Inferior parietal cortex (tissue), 1 donor: ENCODE measurements around the gene CHCHD6.

Source experiments
- DNase-seq: peaks from one replicate; pipeline ENCODE4 v3.0.0-alpha.2; 2016; ENCODE audit errors: extremely low spot score

The CHCHD6 gene

DNA sequence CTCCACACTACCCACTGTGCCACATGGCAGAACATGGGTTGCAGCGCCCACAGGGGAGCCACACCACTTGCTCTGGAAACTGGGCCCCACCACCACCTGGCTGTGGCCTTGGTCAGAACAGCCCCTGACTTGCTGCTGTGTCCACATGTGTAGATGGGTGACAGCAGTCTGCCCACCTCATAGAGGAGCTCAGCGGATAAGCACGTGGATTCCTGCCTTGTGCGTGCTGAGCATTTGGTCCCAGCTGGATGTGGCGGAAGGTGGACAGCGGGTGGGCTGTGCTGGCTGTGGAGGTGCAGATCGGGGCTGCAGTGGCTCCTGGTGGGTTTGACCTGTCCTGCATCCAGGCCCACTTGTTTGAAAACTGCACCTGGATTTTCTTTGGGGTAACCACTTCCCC is 272.9 kb downstream of the CHCHD6 start:
- no peak for DNase-seq

DNA sequence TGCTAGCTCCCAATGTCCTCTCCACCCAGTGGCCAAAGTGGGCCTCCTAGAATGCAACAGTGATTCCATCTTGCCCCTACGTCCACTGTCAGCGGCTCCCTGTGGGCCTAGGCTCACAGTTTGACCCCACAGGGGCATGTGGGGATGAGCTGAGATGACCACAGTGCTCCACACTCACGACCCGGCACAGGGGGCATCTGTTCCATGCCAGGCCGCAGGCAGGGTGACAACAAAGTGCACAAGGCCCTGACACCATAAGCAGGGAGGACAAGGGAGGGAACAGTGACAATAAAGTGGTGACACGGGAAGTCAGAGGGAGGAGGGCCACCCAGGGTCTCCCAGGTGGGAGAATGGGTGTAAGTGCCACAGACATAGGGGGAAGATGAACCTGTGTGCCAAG is 273.8 kb downstream of the CHCHD6 start:
- no peak for DNase-seq

DNA sequence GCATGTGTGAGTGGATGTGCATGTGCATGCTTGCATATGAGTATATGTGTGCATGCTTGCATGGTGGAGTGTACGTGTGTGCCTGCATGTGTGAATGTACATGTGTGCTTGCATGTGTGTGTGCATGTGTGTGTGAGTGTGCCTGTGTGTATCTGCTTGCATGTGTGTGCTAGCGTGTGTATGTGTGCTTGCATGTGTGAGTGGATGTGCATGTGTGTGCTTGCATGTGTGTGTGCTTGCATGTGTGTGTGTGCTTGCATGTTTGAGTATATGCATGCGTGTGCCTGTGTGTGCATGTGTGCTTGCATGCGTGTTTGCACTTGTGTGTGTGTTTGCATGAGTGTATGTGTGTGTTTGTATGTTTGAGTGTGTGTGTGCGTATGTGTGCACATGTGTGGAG is 274.3 kb downstream of the CHCHD6 start:
- no peak for DNase-seq

GRCh38 chr3:126979046-126979628 is 275.1 kb downstream of the CHCHD6 start:
- DNase-seq: no peak

GRCh38 chr3:126980266-126980811 is 276.3 kb downstream of the CHCHD6 start:
- no peak for DNase-seq

- no peak for DNase-seq
Measured at GRCh38 chr3:126982126-126982470, 278.1 kb downstream of the CHCHD6 start.

DNA sequence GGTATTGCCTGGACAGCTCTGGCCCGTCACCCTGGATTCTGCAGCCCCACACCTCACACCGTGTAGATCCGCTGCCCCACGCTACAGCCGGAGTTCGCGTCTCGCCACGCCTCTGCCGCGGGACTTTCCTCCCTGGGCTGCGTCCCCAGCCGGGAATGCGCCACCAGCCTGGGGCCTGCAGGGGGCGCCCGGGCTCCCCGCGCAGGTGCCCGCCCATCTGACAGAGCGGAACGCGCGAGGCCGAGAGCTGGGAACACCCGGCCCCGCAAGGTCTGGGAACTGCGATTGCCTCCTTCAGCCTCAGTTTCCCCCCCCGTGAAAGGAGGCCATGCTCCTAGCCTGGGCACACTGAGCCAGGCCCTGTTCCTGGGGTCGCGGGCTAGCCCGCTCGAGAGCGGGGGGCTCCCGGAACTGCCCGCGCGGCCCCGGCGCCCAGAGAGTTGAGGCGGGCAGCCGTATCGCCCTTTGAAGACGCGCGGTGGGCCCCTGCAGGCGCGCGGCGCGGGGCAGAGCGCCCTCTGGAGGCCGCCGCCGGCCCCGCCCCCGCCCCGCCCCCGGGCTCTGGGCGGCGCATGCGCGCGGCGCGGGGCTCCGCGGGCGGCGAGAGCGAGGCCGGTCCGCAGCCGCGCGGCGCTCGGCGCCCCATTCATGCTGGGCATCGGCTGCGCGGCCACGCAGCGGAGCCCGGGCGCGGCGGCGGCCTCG is 278.6 kb downstream of the CHCHD6 start, which contains the start of gene PLXNA1:
TSS of gene PLXNA1 (plus strand) at position 645 of the 705 bp plus-strand sequence. CDS start 5,479 bp downstream, outside the sequence.
- DNase-seq: peak; percentile 58

DNA sequence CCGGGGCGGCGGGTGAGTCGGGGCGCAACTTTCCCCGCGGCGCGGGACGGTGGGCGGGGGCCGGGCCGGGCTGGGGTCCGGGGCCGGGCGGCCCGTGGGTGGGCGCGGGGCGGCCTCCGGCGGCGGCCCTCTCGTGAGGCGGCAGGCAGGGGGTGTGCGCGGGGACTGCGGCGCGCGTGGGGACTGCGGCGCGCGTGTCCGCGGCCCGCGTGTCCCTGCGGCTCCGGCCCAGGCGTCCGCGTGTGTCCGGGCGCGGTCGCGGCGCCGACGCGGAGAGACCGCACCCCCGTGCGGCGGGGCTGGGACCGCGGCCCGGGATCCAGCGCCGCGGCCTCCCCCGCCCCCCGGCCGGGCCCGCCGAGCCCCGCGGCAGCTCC is 279.2 kb downstream of the CHCHD6 start:
- no peak for DNase-seq

GRCh38 chr3:126983653-126984390 is 279.8 kb downstream of the CHCHD6 start:
- no peak for DNase-seq

GRCh38 chr3:126984391-126985131 is 280.5 kb downstream of the CHCHD6 start:
- no peak for DNase-seq

DNA sequence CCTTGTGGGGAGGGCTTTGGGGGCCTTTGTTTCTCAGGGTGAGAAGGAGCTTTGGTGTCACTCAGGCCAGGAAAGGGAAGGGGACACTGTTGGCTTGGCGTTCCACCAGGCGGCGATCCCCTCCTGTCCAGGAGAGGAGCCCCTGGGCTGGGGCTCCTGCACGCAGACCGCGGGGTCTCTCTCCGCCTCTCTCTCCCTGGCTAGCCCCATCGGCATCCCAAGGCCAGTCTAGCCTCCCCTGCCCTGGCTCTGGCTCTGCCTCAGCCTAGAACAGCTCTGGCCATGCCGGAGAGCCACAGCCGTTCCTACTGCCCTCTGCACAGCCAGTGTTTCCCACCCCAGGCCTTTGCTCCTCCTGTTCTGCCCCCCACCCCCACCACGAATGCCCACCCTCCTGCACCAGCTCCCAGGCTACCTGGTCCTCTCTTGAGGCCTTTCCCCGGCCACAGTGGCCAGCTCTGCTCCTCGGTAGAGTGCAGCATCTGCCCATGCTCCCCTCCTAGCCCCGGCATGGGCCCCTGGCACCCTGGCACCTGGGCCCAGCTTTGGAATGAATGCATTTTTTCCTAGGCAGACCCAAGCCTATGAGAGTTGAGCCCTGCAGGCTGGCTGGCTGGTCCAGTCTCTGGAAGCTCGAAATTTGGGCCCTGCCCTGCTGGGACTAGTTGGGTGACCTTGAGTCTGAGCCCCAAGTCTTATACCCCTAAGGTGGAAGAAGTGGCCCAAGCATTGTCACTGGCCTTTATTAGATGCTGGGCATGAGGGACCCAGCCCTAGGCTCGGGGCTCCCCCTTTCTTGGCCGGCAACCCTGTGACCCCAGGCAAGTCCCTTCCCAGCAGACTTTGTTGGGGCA is 281.3 kb downstream of the CHCHD6 start:
- DNase-seq: no peak

DNA sequence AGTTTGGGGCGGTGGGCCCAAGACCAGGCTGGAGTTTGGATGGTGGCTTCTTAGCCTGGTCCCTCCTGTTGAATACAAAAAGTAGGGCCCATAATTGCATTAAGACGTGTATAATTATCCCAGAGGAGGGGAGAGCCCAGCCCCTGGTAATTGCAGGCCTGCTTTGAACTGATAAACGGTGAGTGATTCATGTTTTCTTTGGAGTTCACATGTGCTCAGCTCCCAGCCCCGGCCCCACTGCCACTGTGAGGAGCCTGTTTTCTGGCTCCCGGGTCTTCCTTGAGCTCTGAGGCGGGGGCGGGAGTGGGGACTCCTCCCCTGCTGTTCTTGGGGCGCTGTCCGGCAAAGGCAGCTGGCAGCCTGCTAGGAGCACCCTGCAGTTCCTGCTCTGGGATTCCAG is 282.0 kb downstream of the CHCHD6 start:
- no peak for DNase-seq

DNA sequence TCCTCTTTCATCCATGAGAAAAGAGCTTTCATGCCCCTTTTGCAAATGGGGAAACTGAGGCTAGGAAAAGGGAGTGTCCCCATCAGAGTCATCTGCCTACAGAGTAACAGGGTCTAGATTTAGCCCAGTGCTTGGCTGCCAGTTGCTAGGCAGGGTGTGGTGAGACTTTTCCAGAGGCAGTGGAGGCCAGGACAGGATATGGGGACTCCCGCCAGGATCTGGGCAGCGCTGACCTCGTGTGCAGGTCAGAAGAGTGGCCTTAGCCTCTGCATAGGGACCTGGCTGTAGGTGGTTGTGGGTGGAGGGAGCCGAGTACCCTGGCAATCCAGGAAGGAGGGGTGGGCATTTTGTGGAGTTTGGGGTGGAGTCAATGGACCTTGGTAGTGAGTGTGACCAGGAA is 283.1 kb downstream of the CHCHD6 start:
- no peak for DNase-seq

- no peak for DNase-seq
Measured at GRCh38 chr3:126987596-126987995, 283.6 kb downstream of the CHCHD6 start.

- no peak for DNase-seq
Measured at GRCh38 chr3:126988451-126989021, 284.5 kb downstream of the CHCHD6 start.

DNA sequence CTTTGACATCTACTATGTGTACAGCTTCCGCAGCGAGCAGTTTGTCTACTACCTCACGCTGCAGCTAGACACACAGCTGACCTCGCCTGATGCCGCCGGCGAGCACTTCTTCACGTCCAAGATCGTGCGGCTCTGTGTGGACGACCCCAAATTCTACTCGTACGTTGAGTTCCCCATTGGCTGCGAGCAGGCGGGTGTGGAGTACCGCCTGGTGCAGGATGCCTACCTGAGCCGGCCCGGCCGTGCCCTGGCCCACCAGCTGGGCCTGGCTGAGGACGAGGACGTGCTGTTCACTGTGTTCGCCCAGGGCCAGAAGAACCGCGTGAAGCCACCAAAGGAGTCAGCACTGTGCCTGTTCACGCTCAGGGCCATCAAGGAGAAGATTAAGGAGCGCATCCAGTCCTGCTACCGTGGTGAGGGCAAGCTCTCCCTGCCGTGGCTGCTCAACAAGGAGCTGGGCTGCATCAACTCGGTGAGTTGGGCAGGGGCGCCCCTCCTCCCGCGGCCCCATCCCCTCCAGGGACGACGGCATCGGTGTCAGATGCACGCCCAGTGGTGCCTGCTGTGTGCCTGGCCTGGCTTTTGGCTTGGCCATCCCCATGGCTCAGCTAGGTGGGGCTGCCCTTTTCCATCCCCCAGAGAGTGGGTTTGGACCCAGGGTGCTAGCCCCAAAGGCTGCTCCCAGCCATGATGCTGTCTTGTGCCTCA is 285.4 kb downstream of the CHCHD6 start:
- DNase-seq: no peak

DNA sequence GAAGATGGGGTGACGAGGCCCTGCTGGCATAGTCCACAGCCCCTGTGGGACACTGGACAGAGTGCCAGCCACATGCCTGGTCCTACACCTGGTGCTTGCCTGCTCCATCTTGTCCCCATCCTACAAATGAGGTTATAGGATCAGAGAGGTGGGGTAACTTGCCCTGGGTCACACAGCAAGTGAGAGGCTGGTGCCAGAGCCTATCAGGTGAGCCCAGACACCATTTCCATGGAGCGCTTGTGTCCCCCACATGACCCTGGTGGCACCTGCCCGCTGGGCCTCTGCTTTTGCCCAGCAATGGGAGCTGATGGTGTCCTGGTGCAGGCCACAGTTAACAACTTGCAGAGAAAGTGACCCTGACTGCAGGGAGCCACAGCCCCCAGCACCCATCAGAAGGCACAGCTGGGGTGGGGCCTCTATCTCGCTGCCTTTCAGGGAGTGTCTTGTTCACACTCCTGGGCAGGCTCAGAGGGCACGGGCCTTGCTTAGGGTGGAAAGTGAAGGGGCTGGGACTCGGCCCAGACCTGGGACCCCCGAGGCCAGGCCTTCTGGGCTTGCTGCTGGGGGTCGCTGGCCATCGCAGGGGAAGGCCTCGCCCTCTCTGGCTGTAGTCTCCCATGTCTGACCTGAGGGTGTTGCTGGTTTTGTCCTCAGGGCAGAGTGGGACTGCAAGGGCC is 286.1 kb downstream of the CHCHD6 start:
- DNase-seq: no peak

GRCh38 chr3:126990890-126991289 is 286.9 kb downstream of the CHCHD6 start:
- no peak for DNase-seq

- DNase-seq: no peak
Measured at GRCh38 chr3:126991366-126992200, 287.5 kb downstream of the CHCHD6 start.
